ENCODE results near the gene AKTIP.

DNA sequence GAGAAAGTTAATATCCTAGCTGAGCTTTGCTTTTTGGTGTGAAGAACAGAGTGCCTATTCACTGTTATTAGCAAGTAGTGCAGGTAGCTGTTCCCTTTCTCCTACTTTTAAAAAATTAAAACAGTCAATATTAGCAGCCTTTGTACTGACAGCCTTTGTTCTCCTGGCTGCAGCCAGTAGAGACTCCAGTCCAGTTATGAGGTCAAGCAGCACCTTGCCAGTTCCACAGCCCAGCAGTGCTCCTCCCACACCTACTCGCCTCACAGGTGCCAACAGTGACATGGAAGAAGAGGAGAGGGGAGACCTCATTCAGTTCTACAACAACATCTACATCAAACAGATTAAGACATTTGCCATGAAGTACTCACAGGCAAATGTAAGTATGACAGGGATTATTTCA, 22.6 kb downstream of the AKTIP start:
- TF ChIP-seq POLR2A (IDR thresholded peaks at IDR 0.05) = no peak
- TF ChIP-seq, protein P1, sequence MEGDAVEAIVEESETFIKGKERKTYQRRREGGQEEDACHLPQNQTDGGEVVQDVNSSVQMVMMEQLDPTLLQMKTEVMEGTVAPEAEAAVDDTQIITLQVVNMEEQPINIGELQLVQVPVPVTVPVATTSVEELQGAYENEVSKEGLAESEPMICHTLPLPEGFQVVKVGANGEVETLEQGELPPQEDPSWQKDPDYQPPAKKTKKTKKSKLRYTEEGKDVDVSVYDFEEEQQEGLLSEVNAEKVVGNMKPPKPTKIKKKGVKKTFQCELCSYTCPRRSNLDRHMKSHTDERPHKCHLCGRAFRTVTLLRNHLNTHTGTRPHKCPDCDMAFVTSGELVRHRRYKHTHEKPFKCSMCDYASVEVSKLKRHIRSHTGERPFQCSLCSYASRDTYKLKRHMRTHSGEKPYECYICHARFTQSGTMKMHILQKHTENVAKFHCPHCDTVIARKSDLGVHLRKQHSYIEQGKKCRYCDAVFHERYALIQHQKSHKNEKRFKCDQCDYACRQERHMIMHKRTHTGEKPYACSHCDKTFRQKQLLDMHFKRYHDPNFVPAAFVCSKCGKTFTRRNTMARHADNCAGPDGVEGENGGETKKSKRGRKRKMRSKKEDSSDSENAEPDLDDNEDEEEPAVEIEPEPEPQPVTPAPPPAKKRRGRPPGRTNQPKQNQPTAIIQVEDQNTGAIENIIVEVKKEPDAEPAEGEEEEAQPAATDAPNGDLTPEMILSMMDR (IDR thresholded peaks at IDR 0.05) = no peak

Measured in adrenal gland (tissue), 5 donors.